Esophagus squamous epithelium (tissue), 5 donors: Measurements from ENCODE around the gene GRIPAP1. TPM values are rescaled to one million over a fixed set of nuclear protein-coding genes. Genes with fewer than 3 reads are reported as not detected.

Experiments
- DNase-seq: peaks from one replicate; lab custom pipeline; 2025; lab: John Stamatoyannopoulos, UW
- H3K27ac ChIP-seq, 4 donors: fragments of 200-600 bp; sonication (generic); one replicate each; pipeline ENCODE4 v1.5.1; 2016 to 2019; ENCODE audit warnings: mild to moderate bottlenecking in 1 of 4
- H3K27me3 ChIP-seq, 4 donors: fragments of 200-600 bp; sonication (generic); 1 replicate in 3 of 4; 2 replicates in 1 of 4; pipeline versions ENCODE4 v1.5.1 to v1.6.0; 2017 to 2021; ENCODE audit warnings: antibody characterized with exemption in 1 of 4
- H3K36me3 ChIP-seq, 3 donors: fragments of 200-600 bp; sonication (generic); one replicate each; pipeline ENCODE4 v1.5.1; 2016 to 2019
- H3K4me1 ChIP-seq, 3 donors: fragments of 200-600 bp; sonication (generic); one replicate each; pipeline ENCODE4 v1.5.1; 2017 to 2019
- H3K4me3 ChIP-seq, 4 donors: fragments of 200-600 bp; sonication (generic); 1 replicate in 3 of 4; 2 replicates in 1 of 4; pipeline ENCODE4 v1.5.1; 2016 to 2019; ENCODE audit warnings: mild to moderate bottlenecking in 2 of 4, moderate library complexity in 1 of 4
- H3K9me3 ChIP-seq, 3 donors: fragments of 200-600 bp; sonication (generic); one replicate each; pipeline ENCODE4 v1.5.1; 2016 to 2019
- CTCF ChIP-seq, 6 experiments: fragments of 450-650 bp in 4 of 6; fragments of 200-600 bp in 2 of 6; sonication (generic) in 2 of 6; IDR thresholded peaks; one replicate each; pipeline ENCODE4 v1.5.1; 2016 to 2019; ENCODE audit warnings: antibody characterized with exemption in 6 of 6, mild to moderate bottlenecking in 4 of 6, moderate library complexity in 4 of 6
- POLR2A ChIP-seq, 4 donors: fragments of 450-650 bp; IDR thresholded peaks; one replicate each; pipeline ENCODE4 v1.6.1; 2017; ENCODE audit warnings: antibody characterized with exemption in 4 of 4, mild to moderate bottlenecking in 4 of 4, moderate library complexity in 3 of 4
- WGBS, 2 donors: methylation state at CpG; one replicate each; pipeline ENCODE4 v1.1.5; 2018; 5-methylcytosine and 5-hydroxymethylcytosine counted together
- intact Hi-C: fragments of 100-400 bp; cut with DNase I; formaldehyde crosslinking; loops from one replicate; pipeline ENCODE4 v1.15.0; 2022
- total RNA-seq, 4 donors: library from RNA; depleted of rRNA; stranded (reverse); fragments of >200 nt; gene quantifications; one replicate each; pipeline ENCODE4 v1.1.0, GENCODE V29; 2016
- donor health status: DM: yes; HTN: yes; CAD: no.

The GRIPAP1 gene
- total RNA-seq, 4 donors from 2014 or later = 15.4 to 28.4 (median 22.9) TPM

- Histone ChIP-seq H3K27me3 (no peaks in the 10 kb centered on the region), H3K36me3 (peaks cover 0 to 7% (median 0%) of the 10 kb centered on the region in 3 donors), H3K9me3 (no peaks in the 10 kb centered on the region), H3K27ac (peak overlapping the region in 1 of 4 donors; percentile 96), H3K4me1 (peaks cover 5 to 26% (median 10%) of the 10 kb centered on the region in 3 donors), H3K4me3 (no peak overlapping the region)
- WGBS, 2 donors = 81 to 100% methylated on average over 2 of the region's 2 CpGs
- intact Hi-C loops = no loop called here
- no peak for TF ChIP-seq POLR2A (IDR thresholded peaks at IDR 0.05)
- TF ChIP-seq CTCF (IDR thresholded peaks at IDR 0.05) = no peak
- DNase-seq = no peak
These were observed 41.8 kb downstream of the GRIPAP1 start for GRCh38 chrX:48960291-48960690.

- Histone ChIP-seq H3K4me1 (peaks cover 5 to 43% (median 23%) of the 10 kb centered on the region in 3 donors), H3K4me3 (peak overlapping the region; percentile 25 to 80 (median 62)), H3K36me3 (peaks cover 0 to 22% (median 0%) of the 10 kb centered on the region in 3 donors), H3K9me3 (no peaks in the 10 kb centered on the region), H3K27me3 (no peaks in the 10 kb centered on the region), H3K27ac (peak overlapping the region; percentile 90 to 96 (median 94))
- DNase-seq = no peak
- 1 to 44% methylated on average over 19 to 21 of the region's 21 CpGs for WGBS, 2 donors
- TF ChIP-seq POLR2A (IDR thresholded peaks at IDR 0.05) (no peak), CTCF (IDR thresholded peaks at IDR 0.05) (no peak)
- intact Hi-C loops = no loop called here
These were observed 43.4 kb downstream of the GRIPAP1 start for GRCh38 chrX:48958635-48959094.

- H3K27me3 ChIP-seq = no peaks in the 10 kb centered on the region
- H3K27ac ChIP-seq = peak overlapping the region; percentile 91 to 96 (median 96)
- H3K36me3 ChIP-seq = peaks cover 0 to 22% (median 0%) of the 10 kb centered on the region in 3 donors
- TF ChIP-seq CTCF (IDR thresholded peaks at IDR 0.05) = no peak
- peak in 3 of 4 donors; percentile 12 to 71 (median 39) for TF ChIP-seq POLR2A (IDR thresholded peaks at IDR 0.05)
- H3K9me3 ChIP-seq = no peaks in the 10 kb centered on the region
- 1 to 54% methylated on average over 11 to 29 of the region's 66 CpGs for WGBS, 2 donors
- peaks cover 5 to 49% (median 26%) of the 10 kb centered on the region in 3 donors for H3K4me1 ChIP-seq
- intact Hi-C loops = no loop called here
- peak overlapping the region; percentile 52 to 80 (median 64) for H3K4me3 ChIP-seq
- DNase-seq = peak; percentile 75
These were observed 44.0 kb downstream of the GRIPAP1 start for GRCh38 chrX:48957827-48958634.

- Histone ChIP-seq H3K27ac (peak within 1 kb of the TSS; percentile 91 to 96 (median 96)), H3K36me3 (peaks cover 0 to 22% (median 0%) of the 10 kb centered on the region in 3 donors), H3K4me1 (peaks cover 5 to 55% (median 30%) of the 10 kb centered on the region in 3 donors), H3K4me3 (peak within 1 kb of the TSS; percentile 52 to 80 (median 64)), H3K9me3 (no peaks in the 10 kb centered on the region), H3K27me3 (no peaks in the 10 kb centered on the region)
- TF ChIP-seq POLR2A (IDR thresholded peaks at IDR 0.05) (no peak), CTCF (IDR thresholded peaks at IDR 0.05) (no peak)
- 35% methylated on average over 15 of the region's 53 CpGs; no CpG with 5 or more reads in 1 of the 2 donors for WGBS, 2 donors
- intact Hi-C loops = no loop called here
- no peak for DNase-seq
These were observed 44.6 kb downstream of the GRIPAP1 start, which contains the start of gene OTUD5 for GRCh38 chrX:48957477-48957826. Gene OTUD5 (minus strand): TSS chrX:48957607. CDS start chrX:48957570, 37 bp downstream.
